BLaER1 treated with 17β-estradiol and CSF1 and Interleukin-3, amounts not matched to agents 10 nM and 100 nM (cell line): Measurements from ENCODE around the gene DENND11.
A peak's percentile ranks its signal among the peaks of the same experiment; 100 is the strongest.

Experiments
- H3K27ac ChIP-seq, 11 experiments: shearing (Covaris generic); formaldehyde crosslinking; 2 replicates each; pipeline ENCODE4 v1.8.1; 2022
- H3K27me3 ChIP-seq, 11 experiments: shearing (Covaris generic); formaldehyde crosslinking; 2 replicates each; pipeline ENCODE4 v1.8.1; 2022
- H3K36me3 ChIP-seq, 11 experiments: shearing (Covaris generic); formaldehyde crosslinking; 2 replicates each; pipeline ENCODE4 v1.8.1; 2022
- H3K4me1 ChIP-seq, 10 experiments: shearing (Covaris generic); formaldehyde crosslinking; 2 replicates each; pipeline ENCODE4 v1.8.1; 2022
- H3K4me2 ChIP-seq, 11 experiments: shearing (Covaris generic); formaldehyde crosslinking; 2 replicates each; pipeline ENCODE4 v1.8.1; 2022
- H3K4me3 ChIP-seq, 10 experiments: shearing (Covaris generic); formaldehyde crosslinking; 2 replicates each; pipeline ENCODE4 v1.8.1; 2022
- H3K9ac ChIP-seq, 11 experiments: shearing (Covaris generic); formaldehyde crosslinking; 2 replicates each; pipeline ENCODE4 v1.8.1; 2022
- H3K9me3 ChIP-seq, 11 experiments: shearing (Covaris generic); formaldehyde crosslinking; replicated peaks in 1 of 11; 2 replicates each; pipeline ENCODE4 v1.8.1; 2022
- H4K20me1 ChIP-seq, 11 experiments: shearing (Covaris generic); formaldehyde crosslinking; 2 replicates each; pipeline ENCODE4 v1.8.1; 2022
- Cebpa-rat ChIP-seq, 11 experiments: shearing (Covaris generic); IDR thresholded peaks; 2 replicates each; pipeline ENCODE4 v1.8.1; 2022

The DENND11 gene

DNA sequence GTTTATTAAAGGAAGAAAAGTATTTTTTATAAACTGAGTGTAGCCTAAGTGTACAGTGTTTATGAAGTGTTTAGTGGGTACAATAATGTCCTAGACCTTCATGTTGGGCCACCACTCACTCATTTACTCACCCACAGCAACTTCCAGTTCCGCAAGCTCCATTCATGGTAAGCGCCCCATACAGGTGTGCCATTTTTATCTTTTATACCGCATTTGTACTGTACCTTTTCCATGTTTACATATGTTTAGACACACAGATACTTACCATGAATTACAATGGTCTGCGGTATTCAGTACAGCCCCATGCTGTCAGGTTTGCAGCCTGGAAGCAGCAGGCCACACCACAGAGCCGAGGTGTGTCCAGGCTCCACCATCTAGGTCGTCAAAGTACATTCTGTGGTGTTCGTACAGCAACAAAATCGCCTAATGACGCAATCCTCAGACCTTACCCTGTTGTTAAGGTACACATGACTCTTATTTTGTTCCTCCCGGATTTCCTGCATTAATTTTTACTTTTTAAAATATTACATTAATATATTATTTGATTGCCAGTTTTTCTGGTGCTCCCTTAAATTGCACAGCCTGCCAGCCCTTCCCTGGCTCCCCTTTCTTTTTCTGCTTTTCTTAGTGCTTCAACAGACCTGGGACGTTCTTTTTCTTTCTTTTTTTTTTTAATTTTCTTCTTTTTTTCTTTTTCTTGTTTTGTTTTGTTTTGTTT lies 35.3 kb upstream of the DENND11 start:
- Histone ChIP-seq H3K4me1 (peaks cover 19 to 36% (median 27%) of the 10 kb centered on the region in 10 experiments), H3K4me3 (peak overlapping the region; percentile 67 to 92 (median 82)), H3K36me3 (peaks cover 28 to 33% (median 31%) of the 10 kb centered on the region in 11 experiments), H3K9me3 (no peaks in the 10 kb centered on the region), H4K20me1 (peaks cover 0 to 23% (median 0%) of the 10 kb centered on the region in 11 experiments; a peak in 5 of 22 replicates), H3K4me2 (peak overlapping the region; percentile 74 to 96 (median 87)), H3K27me3 (no peaks in the 10 kb centered on the region), H3K27ac (peak overlapping the region; percentile 61 to 94 (median 90)), H3K9ac (peak overlapping the region; percentile 82 to 93 (median 88))
- TF ChIP-seq Cebpa-rat (IDR thresholded peaks at IDR 0.05): peak in 3 of 11 experiments; percentile 8 to 30 (median 16); a peak in 3 of 22 replicates

DNA sequence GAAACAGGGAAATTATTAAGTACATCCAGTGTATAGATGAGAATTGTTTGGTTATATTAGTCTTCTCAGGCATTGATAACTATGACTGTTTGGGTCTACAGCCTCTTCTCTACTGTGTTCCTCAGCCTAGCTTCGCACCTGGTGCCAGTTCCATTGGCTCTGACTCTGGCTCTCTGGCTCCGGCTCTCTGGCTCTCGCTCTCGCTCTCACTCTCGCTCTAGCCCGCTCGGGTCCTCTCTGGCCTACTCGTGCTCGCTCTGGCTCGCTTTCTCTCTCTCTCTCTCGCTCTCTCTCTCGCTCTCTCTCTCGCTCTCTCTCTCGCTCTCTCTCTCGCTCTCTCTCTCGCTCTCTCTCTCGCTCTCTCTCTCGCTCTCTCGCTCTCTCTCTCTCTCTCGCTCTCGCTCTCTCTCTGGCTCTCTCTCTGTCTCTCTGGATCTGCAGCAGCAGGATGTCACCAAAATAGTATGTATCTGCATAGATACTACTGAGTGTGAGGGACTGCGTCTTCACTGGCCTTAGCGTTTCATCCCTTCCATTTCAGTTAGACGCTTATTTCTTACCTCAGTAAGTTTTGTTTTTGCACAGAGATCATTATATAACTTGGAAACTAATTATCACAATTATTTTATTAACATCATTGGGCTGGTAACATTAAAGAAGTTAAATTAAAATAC lies 29.6 kb upstream of the DENND11 start:
- Histone ChIP-seq H3K4me1 (peaks cover 0 to 2% (median 0%) of the 10 kb centered on the region in 10 experiments; a peak in 3 of 20 replicates), H3K9ac (no peak overlapping the region), H3K27ac (no peak overlapping the region), H3K27me3 (no peaks in the 10 kb centered on the region), H3K9me3 (no peaks in the 10 kb centered on the region), H4K20me1 (no peaks in the 10 kb centered on the region), H3K4me3 (no peak overlapping the region), H3K4me2 (no peak overlapping the region), H3K36me3 (no peaks in the 10 kb centered on the region)
- peak in 1 of 11 experiments; percentile 34; a peak in 1 of 22 replicates for TF ChIP-seq Cebpa-rat (IDR thresholded peaks at IDR 0.05)

DNA sequence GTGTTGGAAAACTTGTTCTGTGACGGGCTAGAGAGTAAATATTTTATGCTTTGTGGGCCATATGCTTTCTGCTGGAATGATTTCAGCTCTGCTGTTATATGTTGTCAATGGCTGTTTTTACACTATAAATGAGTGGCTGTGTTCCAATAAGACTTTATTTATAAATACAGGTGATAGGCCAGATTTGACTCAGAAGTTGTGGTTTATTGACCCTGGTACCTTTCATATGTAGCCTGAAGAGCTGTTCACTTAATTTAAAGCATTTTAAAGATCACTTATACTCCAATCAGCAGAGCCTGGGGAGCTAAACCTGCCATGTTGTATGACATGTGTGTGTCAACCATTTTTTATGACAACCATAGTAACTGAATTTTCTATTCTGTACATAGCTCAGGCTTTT lies 27.1 kb upstream of the DENND11 start:
- TF ChIP-seq Cebpa-rat (IDR thresholded peaks at IDR 0.05): no peak
- no peak overlapping the region for H3K4me2 ChIP-seq
- no peak overlapping the region for H3K4me3 ChIP-seq
- no peaks in the 10 kb centered on the region for H3K4me1 ChIP-seq
- no peaks in the 10 kb centered on the region for H3K27me3 ChIP-seq
- H3K9ac ChIP-seq: no peak overlapping the region
- H3K27ac ChIP-seq: no peak overlapping the region
- H3K36me3 ChIP-seq: no peaks in the 10 kb centered on the region
- H4K20me1 ChIP-seq: no peaks in the 10 kb centered on the region
- H3K9me3 ChIP-seq: no peaks in the 10 kb centered on the region

DNA sequence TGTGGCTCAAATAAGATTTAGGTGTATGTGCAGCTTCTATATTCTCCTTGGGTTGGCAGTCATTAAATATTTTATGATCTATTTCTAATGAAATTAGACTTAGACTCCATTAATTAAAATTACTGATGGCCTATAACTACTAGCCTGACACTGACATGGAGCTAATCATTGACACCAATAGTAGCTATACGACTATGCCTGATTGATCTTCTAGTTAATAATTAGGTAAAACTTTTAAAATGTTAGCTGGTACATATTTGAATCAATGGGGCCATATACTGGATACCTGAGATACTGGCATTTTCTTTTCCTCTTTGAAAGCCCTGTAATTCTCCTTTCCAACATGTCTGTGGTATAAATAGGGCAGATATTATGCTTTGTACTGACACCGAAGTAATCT lies 20.6 kb upstream of the DENND11 start:
- Histone ChIP-seq H4K20me1 (no peaks in the 10 kb centered on the region), H3K9me3 (no peaks in the 10 kb centered on the region), H3K36me3 (no peaks in the 10 kb centered on the region), H3K27me3 (no peaks in the 10 kb centered on the region), H3K4me3 (no peak overlapping the region), H3K4me2 (no peak overlapping the region), H3K9ac (no peak overlapping the region), H3K4me1 (no peaks in the 10 kb centered on the region), H3K27ac (no peak overlapping the region)
- no peak for TF ChIP-seq Cebpa-rat (IDR thresholded peaks at IDR 0.05)

- no peak overlapping the region for H3K27ac ChIP-seq
- no peak overlapping the region for H3K4me2 ChIP-seq
- TF ChIP-seq Cebpa-rat (IDR thresholded peaks at IDR 0.05): no peak
- H4K20me1 ChIP-seq: no peaks in the 10 kb centered on the region
- H3K4me3 ChIP-seq: no peak overlapping the region
- H3K27me3 ChIP-seq: no peaks in the 10 kb centered on the region
- H3K36me3 ChIP-seq: no peaks in the 10 kb centered on the region
- H3K4me1 ChIP-seq: no peaks in the 10 kb centered on the region
- no peak overlapping the region for H3K9ac ChIP-seq
- H3K9me3 ChIP-seq: no peaks in the 10 kb centered on the region
Measured at GRCh38 chr7:141717450-141717849, 15.5 kb upstream of the DENND11 start.

- Histone ChIP-seq H3K4me2 (no peak overlapping the region), H3K27me3 (no peaks in the 10 kb centered on the region), H3K27ac (no peak overlapping the region), H3K4me1 (no peaks in the 10 kb centered on the region), H4K20me1 (no peaks in the 10 kb centered on the region), H3K9me3 (no peaks in the 10 kb centered on the region), H3K9ac (no peak overlapping the region), H3K4me3 (no peak overlapping the region), H3K36me3 (no peaks in the 10 kb centered on the region)
- TF ChIP-seq Cebpa-rat (IDR thresholded peaks at IDR 0.05): no peak
Measured at GRCh38 chr7:141715794-141716689, 14.1 kb upstream of the DENND11 start.

DNA sequence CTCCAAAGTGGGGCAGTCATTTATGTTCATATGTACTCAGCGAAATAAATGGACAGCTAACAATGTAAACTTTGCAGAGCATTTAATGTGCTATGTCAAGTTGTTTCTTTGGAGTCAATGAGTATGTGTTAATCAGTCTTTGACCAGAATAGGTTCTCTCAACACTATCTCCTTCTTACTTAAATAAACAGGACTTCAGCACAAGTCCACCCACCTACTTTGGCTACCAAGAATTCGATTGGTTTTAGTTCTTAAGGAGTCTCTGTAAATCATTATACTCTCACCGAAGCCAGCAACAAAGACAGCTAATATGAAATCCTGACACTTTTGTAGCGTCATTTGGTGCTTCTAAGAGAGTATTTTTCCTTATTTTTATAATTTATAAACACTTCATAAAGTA lies 13.1 kb upstream of the DENND11 start:
- Histone ChIP-seq H3K4me1 (no peaks in the 10 kb centered on the region), H3K9ac (no peak overlapping the region), H3K27ac (no peak overlapping the region), H4K20me1 (no peaks in the 10 kb centered on the region), H3K36me3 (no peaks in the 10 kb centered on the region), H3K4me3 (no peak overlapping the region), H3K9me3 (no peaks in the 10 kb centered on the region), H3K27me3 (no peaks in the 10 kb centered on the region), H3K4me2 (no peak overlapping the region)
- TF ChIP-seq Cebpa-rat (IDR thresholded peaks at IDR 0.05): no peak

DNA sequence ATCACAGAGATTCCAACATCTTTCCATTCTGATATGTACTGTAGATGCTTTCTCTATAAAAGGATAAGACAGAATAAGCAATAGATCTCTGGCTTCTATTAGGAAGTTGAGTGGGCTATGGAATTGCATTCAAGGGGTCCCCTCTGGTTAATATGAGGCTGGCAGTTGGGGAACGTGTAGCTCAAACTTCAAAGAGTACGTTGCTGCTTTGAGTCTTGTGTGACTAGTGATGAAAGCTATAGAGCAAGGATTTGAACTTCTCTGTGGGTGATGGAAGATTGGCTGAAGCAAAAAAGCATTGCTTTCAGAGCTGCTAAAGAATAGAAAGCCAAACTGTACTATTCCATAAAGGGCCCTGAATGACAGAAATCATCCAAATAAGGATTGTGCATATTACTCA lies 12.6 kb upstream of the DENND11 start:
- Histone ChIP-seq H3K36me3 (no peaks in the 10 kb centered on the region), H4K20me1 (no peaks in the 10 kb centered on the region), H3K4me2 (no peak overlapping the region), H3K4me1 (no peaks in the 10 kb centered on the region), H3K27ac (no peak overlapping the region), H3K9ac (no peak overlapping the region), H3K27me3 (no peaks in the 10 kb centered on the region), H3K9me3 (no peaks in the 10 kb centered on the region), H3K4me3 (no peak overlapping the region)
- no peak for TF ChIP-seq Cebpa-rat (IDR thresholded peaks at IDR 0.05)

- Histone ChIP-seq H3K36me3 (no peaks in the 10 kb centered on the region), H3K9me3 (no peaks in the 10 kb centered on the region), H3K9ac (no peak overlapping the region), H3K4me3 (no peak overlapping the region), H4K20me1 (no peaks in the 10 kb centered on the region), H3K27ac (no peak overlapping the region), H3K27me3 (no peaks in the 10 kb centered on the region), H3K4me1 (no peaks in the 10 kb centered on the region), H3K4me2 (no peak overlapping the region)
- no peak for TF ChIP-seq Cebpa-rat (IDR thresholded peaks at IDR 0.05)
Measured at GRCh38 chr7:141713890-141714289, 11.9 kb upstream of the DENND11 start.
